Measurements from ENCODE around the gene SND1. TPM values are rescaled to one million over a fixed set of nuclear protein-coding genes. Genes with fewer than 3 reads are reported as not detected.

The SND1 gene
- total and polyA plus RNA-seq, 10 of the 15 experiments (the other 5 are each of a cell fraction or from before 2014, with no cell fraction given), result 52.4 to 270 (median 146) TPM

DNA sequence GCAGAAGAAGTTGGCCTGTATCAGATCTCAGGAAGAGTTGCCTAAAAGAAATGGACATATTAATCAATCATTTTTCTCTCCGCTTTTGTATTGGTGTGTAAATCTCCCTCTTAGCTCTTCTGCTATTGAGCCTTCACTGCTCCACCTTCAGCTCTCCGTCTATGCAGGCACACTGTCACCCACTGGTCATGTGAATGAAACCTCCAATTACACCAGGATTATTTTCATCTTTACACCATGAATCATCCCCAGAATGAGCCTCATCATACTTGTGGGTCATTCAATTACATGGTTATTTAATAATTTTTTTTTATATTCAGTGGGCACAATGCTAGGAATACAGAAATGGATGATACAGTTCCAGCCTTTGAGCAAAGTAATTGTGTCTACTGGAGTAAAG lies 286.6 kb downstream of the SND1 start:
- no peaks in the 10 kb centered on the region; the same call in 1 of the 2 replicates for H4K20me1 ChIP-seq (ENCODE audit: control insufficient read depth, insufficient read depth)
- ChIA-PET POLR2A (no interaction called here), SMC1A (ENCODE audit: uncharacterized antibody, unreplicated experiment) (interaction anchor here (1.0 kb wide), 1 partner anchor 42 kb away, joined by 3 read pairs; no protein-coding TSS in a partner anchor), RAD21 (ENCODE audit: unreplicated experiment) (no interaction called here), CTCF (interaction anchor here (2.8 kb wide), 1 partner anchor 230 kb away, joined by 8 read pairs; no protein-coding TSS in a partner anchor)
- no peak overlapping the region for H3K4me2 ChIP-seq (ENCODE audit: control insufficient read depth, insufficient read depth)
- 97% methylated on average over 2 of the region's 2 CpGs for WGBS (ENCODE audit: insufficient coverage, insufficient replicate concordance, low lambda C conversion rate, missing lambda C conversion rate)
- H3K36me3 ChIP-seq (ENCODE audit: control insufficient read depth in 2 of 2, insufficient read depth in 2 of 2, low read length in 1 of 2), result peaks cover 8 to 30% of the 10 kb centered on the region in 2 experiments
- TF ChIP-seq CBX5 (IDR thresholded peaks at IDR 0.05; ENCODE audit: low read depth), result no peak
- TF ChIP-seq, protein P1, sequence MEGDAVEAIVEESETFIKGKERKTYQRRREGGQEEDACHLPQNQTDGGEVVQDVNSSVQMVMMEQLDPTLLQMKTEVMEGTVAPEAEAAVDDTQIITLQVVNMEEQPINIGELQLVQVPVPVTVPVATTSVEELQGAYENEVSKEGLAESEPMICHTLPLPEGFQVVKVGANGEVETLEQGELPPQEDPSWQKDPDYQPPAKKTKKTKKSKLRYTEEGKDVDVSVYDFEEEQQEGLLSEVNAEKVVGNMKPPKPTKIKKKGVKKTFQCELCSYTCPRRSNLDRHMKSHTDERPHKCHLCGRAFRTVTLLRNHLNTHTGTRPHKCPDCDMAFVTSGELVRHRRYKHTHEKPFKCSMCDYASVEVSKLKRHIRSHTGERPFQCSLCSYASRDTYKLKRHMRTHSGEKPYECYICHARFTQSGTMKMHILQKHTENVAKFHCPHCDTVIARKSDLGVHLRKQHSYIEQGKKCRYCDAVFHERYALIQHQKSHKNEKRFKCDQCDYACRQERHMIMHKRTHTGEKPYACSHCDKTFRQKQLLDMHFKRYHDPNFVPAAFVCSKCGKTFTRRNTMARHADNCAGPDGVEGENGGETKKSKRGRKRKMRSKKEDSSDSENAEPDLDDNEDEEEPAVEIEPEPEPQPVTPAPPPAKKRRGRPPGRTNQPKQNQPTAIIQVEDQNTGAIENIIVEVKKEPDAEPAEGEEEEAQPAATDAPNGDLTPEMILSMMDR (IDR thresholded peaks at IDR 0.05 in 2 of 3, conservative IDR thresholded peaks at IDR 0.05 in 1 of 3; ENCODE audit: control insufficient read depth in 2 of 3, extremely low read depth in 1 of 3, insufficient read depth in 1 of 3, low read depth in 3 of 3, low read length in 3 of 3), result peak in 1 of 3 experiments; percentile 3; a peak in 1 of 6 replicates
- TF ChIP-seq DPF2 (IDR thresholded peaks at IDR 0.05), result no peak
- TF ChIP-seq RAD21 (IDR thresholded peaks at IDR 0.05; ENCODE audit: insufficient read depth, low read depth, low read length), result 0 out of 2 replicates have a peak, but pooled peaks have one; percentile 17
- FAIRE-seq (no peak), ATAC-seq (no peak), DNase-seq (ENCODE audit: low read depth, low spot score) (no peak)
- BruUV-seq (replicated peaks), result no TSS peak
- no peak overlapping the region for H3K4me3 ChIP-seq
- no peaks in the 10 kb centered on the region for H3K9me3 ChIP-seq (replicated peaks; ENCODE audit: control insufficient read depth, insufficient read depth, low read length)
- H3K79me2 ChIP-seq (ENCODE audit: control insufficient read depth, insufficient read depth, low read length), result no peaks in the 10 kb centered on the region; the same call in none of the 2 replicates
- H3K27me3 ChIP-seq (replicated peaks in 1 of 2; ENCODE audit: control insufficient read depth in 2 of 2, insufficient read depth in 2 of 2, low read length in 1 of 2), result no peaks in the 10 kb centered on the region
- no peak overlapping the region for H2AFZ ChIP-seq (ENCODE audit: control insufficient read depth, low read depth, low read length)
- H3K9ac ChIP-seq (ENCODE audit: control insufficient read depth, insufficient read depth, low read length), result no peak overlapping the region
- intact Hi-C loops (cut with micrococcal nuclease; ENCODE audit: unreplicated experiment) (loop anchor here (10.0 kb wide), 1 partner anchor 224 kb away; no protein-coding TSS in a partner anchor), in situ Hi-C loops (cut with MboI) (no loop called here)
- no peak overlapping the region for H3K27ac ChIP-seq (ENCODE audit: control insufficient read depth, insufficient read depth)
- H3K4me1 ChIP-seq (ENCODE audit: control insufficient read depth, insufficient read depth, low read length), result no peaks in the 10 kb centered on the region

Measured in GM12878 (cell line).